Naive thymus-derived CD8-positive, alpha-beta T cell (primary cell): Measurements from ENCODE around the gene SLC49A3. TPM values are rescaled to one million over a fixed set of nuclear protein-coding genes. Genes with fewer than 3 reads are reported as not detected.

Experiments used
- ATAC-seq, 2 donors: fragments of 150-1000 bp; cut with Tn5 transposase in 1 of 2; sonication (Bioruptor Pico), chemical (Tn5 transposase) in 1 of 2; 1 replicate in 1 of 2; 2 replicates in 1 of 2; pipeline ENCODE4 v1.10.0; 2021; ENCODE audit warnings: mild to moderate bottlenecking in 2 of 2, moderate library complexity in 2 of 2
- POLR2A ChIA-PET: fragments of 350-600 bp; sonication (Branson Sonifier 250); formaldehyde crosslinking; loops from one replicate; lab custom pipeline; 2021; ENCODE audit warnings: antibody characterized with exemption; lab: Charles Lee
- DNase-seq, 10 donors: peaks; one replicate each; pipeline versions ENCODE4 v3.0.0 to v3.0.0-alpha.2; 2020 to 2022
- H3K27ac Mint-ChIP-seq, 10 donors: one replicate each; pipeline ENCODE4 v1.8.0; 2020 to 2022; ENCODE audit warnings: mild to moderate bottlenecking in 10 of 10, mixed read lengths in 10 of 10, moderate library complexity in 4 of 10, inconsistent platforms in 1 of 10
- H3K27me3 Mint-ChIP-seq, 5 donors: one replicate each; pipeline ENCODE4 v1.8.0; 2021 to 2022; ENCODE audit warnings: mixed read lengths in 5 of 5
- H3K36me3 Mint-ChIP-seq, 3 donors: one replicate each; pipeline ENCODE4 v1.8.0; 2020 to 2022; ENCODE audit warnings: mixed read lengths in 3 of 3, mild to moderate bottlenecking in 2 of 3, inconsistent platforms in 1 of 3
- H3K4me1 Mint-ChIP-seq, 4 donors: one replicate each; pipeline ENCODE4 v1.8.0; 2021 to 2022; ENCODE audit warnings: mixed read lengths in 4 of 4
- H3K4me3 Mint-ChIP-seq, 10 donors: one replicate each; pipeline ENCODE4 v1.8.0; 2020 to 2022; ENCODE audit warnings: mild to moderate bottlenecking in 10 of 10, mixed read lengths in 10 of 10, moderate library complexity in 6 of 10, inconsistent platforms in 1 of 10
- H3K9me3 Mint-ChIP-seq, 9 donors: one replicate each; pipeline ENCODE4 v1.8.0; 2020 to 2022; ENCODE audit warnings: mixed read lengths in 9 of 9, mild to moderate bottlenecking in 3 of 9, inconsistent platforms in 1 of 9, moderate library complexity in 1 of 9
- polyA plus RNA-seq, 3 donors: library from polyadenylated mRNA; unstranded; fragments of 300-500 nt; fragmentation: Illumina TruSeq; gene quantifications; one replicate each; pipeline ENCODE4 v1.2.3, GENCODE V29; 2021
- total RNA-seq, 8 experiments: library from RNA in 2 of 8; stranded (reverse) in 2 of 8; gene quantifications; one replicate each; pipeline ENCODE4 v1.2.3 and lab custom pipeline; 2021 to 2026

The SLC49A3 gene
- total and polyA plus RNA-seq, 5 experiments from 2014 or later = 0.30 to 3.7 (median 1.2) TPM; not detected in 1

GRCh38 chr4:665381-665750 lies 23.6 kb downstream of the SLC49A3 start:
- peak overlapping the region in 4 of 10 donors; percentile 16 to 92 (median 26) for H3K27ac Mint-ChIP-seq
- peaks cover 0 to 3% (median 0%) of the 10 kb centered on the region in 3 donors for H3K36me3 Mint-ChIP-seq
- peaks cover 11 to 34% (median 15%) of the 10 kb centered on the region in 4 donors for H3K4me1 Mint-ChIP-seq
- no peaks in the 10 kb centered on the region for H3K9me3 Mint-ChIP-seq
- no peaks in the 10 kb centered on the region for H3K27me3 Mint-ChIP-seq
- no peak for ATAC-seq
- DNase-seq = peak in 2 of 10 donors; percentile 4 to 63
- H3K4me3 Mint-ChIP-seq = peak overlapping the region in 8 of 10 donors; percentile 12 to 89 (median 52)
- POLR2A ChIA-PET = interaction anchor here (0.6 to 3.7 kb wide), 3 partner anchors 8 to 267 kb away, joined by 3 to 58 read pairs (median 5); partner anchors contain the start of genes ATP5ME, GAK, MYL5 and TMEM175

GRCh38 chr4:664713-665231 lies 24.2 kb downstream of the SLC49A3 start:
- no peaks in the 10 kb centered on the region for H3K27me3 Mint-ChIP-seq
- H3K27ac Mint-ChIP-seq = peak overlapping the region; percentile 68 to 95 (median 91)
- POLR2A ChIA-PET = interaction anchor here (0.6 to 3.7 kb wide), 10 partner anchors 9 to 267 kb away, joined by 3 to 58 read pairs (median 3); partner anchors contain the start of genes ATP5ME, GAK, MYL5 and TMEM175
- peak overlapping the region; percentile 80 to 93 (median 86) for H3K4me3 Mint-ChIP-seq
- ATAC-seq (no peak), DNase-seq (peak in 2 of 10 donors; percentile 1 to 6)
- H3K4me1 Mint-ChIP-seq = peaks cover 11 to 34% (median 17%) of the 10 kb centered on the region in 4 donors
- H3K9me3 Mint-ChIP-seq = no peaks in the 10 kb centered on the region
- peaks cover 0 to 5% (median 4%) of the 10 kb centered on the region in 3 donors for H3K36me3 Mint-ChIP-seq

DNA sequence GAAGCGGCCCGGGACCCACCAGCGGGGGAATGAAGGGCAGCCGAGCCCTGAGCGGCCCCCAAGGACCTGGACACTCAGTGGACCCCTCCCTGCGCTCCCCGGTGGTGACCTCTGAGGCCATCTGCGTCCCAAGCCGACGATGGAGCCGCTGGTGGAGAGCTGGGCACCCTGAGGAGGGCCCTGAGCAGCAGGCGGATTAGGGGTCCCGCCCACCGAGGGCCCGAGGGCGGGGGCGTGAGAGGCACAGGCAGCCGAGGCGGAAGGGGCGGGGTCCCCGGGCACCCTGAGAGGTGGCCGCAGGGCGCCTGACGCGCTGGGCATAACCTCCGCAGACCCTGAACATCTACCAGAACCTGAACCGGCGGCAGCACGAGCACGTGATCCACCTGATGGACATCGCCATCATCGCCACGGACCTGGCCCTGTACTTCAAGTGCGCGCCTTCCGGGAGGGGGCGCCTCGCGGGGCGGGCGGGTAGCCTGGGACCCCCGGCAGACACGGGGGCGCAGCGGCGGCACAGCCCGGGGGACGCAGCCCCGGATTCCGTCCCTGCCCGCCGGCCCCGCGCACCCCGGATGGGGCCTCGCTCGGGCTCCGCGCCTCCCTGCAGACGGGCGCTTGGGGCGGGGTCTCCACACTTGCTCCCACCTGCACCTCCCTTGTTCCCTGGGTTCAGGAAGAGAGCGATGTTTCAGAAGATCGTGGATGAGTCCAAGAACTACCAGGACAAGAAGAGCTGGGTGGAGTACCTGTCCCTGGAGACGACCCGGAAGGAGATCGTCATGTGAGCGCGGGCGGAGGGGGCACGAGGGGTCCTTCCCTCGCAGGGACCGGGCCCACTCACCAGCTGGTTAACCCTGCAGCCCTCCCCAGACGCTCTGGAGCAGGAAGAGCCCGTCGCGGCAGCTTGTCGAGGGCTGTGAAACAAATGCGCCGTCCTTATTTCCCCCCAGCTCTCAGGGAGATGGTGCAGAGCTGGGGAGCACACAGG lies 25.2 kb downstream of the SLC49A3 start:
- Mint-ChIP-seq H3K9me3 (no peaks in the 10 kb centered on the region), H3K4me3 (peak overlapping the region; percentile 80 to 93 (median 86)), H3K36me3 (peaks cover 0 to 5% (median 4%) of the 10 kb centered on the region in 3 donors), H3K27me3 (no peaks in the 10 kb centered on the region), H3K4me1 (peaks cover 11 to 34% (median 19%) of the 10 kb centered on the region in 4 donors), H3K27ac (peak overlapping the region; percentile 68 to 95 (median 91))
- peak; percentile 68 to 91 (median 82) for DNase-seq
- ATAC-seq = peak; percentile 89 to 90
- POLR2A ChIA-PET = interaction anchor here (0.6 to 3.7 kb wide), 10 partner anchors 10 to 326 kb away, joined by 3 to 58 read pairs (median 3); partner anchors contain the start of genes ATP5ME, GAK, MYL5 and TMEM175

- POLR2A ChIA-PET = interaction anchor here (0.6 to 3.7 kb wide), 4 partner anchors 11 to 588 kb away, joined by 3 to 58 read pairs (median 6); partner anchors contain the start of genes ATP5ME and MYL5
Observed at GRCh38 chr4:663046-663437, 25.9 kb downstream of the SLC49A3 start.

DNA sequence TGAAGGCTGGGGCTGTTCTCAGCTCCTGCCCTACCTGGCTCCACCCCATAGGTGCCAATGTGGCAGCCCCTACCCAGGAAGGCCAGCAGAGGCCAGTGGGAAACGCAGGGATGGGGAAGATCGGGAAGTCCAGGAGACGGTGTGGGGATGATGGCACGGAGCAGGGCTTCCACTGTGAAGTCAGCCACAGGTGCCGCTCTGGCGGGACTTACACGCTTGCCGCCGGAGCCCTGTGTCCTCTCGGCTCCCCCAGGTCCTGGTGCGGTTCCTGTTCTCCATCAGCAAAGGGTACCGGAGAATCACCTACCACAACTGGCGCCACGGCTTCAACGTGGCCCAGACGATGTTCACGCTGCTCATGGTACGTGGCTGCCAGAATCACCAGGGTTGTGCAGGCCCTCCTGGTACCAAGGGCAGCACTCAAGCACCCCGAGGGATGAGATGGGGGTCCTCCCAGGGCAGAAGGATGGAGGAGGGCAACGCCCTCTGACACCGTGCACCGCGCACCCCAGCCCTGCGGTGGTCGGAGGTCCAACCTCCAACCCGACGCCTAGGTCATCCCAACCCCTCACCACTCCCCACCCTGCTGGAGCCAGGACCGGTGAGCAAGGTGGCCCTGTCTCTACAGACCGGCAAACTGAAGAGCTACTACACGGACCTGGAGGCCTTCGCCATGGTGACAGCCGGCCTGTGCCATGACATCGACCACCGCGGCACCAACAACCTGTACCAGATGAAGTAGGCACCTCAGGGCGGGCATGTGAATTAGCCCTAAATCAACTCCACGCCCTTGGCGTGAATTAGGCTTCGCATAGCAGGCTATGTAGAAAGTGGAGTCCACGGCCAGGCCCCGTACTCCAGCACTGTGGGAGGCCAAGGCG lies 26.8 kb downstream of the SLC49A3 start:
- Mint-ChIP-seq H3K27me3 (no peaks in the 10 kb centered on the region), H3K36me3 (peaks cover 0 to 5% (median 4%) of the 10 kb centered on the region in 3 donors), H3K9me3 (no peaks in the 10 kb centered on the region), H3K27ac (peak overlapping the region in 6 of 10 donors; percentile 43 to 81 (median 66)), H3K4me3 (peak overlapping the region; percentile 60 to 91 (median 80)), H3K4me1 (peaks cover 11 to 34% (median 17%) of the 10 kb centered on the region in 4 donors)
- ATAC-seq (no peak), DNase-seq (peak in 1 of 10 donors; percentile 53)
- POLR2A ChIA-PET = interaction anchor here (0.6 to 3.7 kb wide), 3 partner anchors 11 to 588 kb away, joined by 3 to 58 read pairs (median 5); partner anchors contain the start of genes ATP5ME and MYL5

More at GRCh38 chr4:663046-663437, 25.9 kb downstream of the SLC49A3 start:
- Mint-ChIP-seq H3K27me3 (no peaks in the 10 kb centered on the region), H3K9me3 (no peaks in the 10 kb centered on the region), H3K27ac (peak overlapping the region in 9 of 10 donors; percentile 41 to 94 (median 82)), H3K4me3 (peak overlapping the region; percentile 76 to 91 (median 84)), H3K4me1 (peaks cover 11 to 34% (median 19%) of the 10 kb centered on the region in 4 donors), H3K36me3 (peaks cover 0 to 5% (median 4%) of the 10 kb centered on the region in 3 donors)
- ATAC-seq (peak; percentile 1 to 14), DNase-seq (peak in 1 of 10 donors; percentile 29)

DNA sequence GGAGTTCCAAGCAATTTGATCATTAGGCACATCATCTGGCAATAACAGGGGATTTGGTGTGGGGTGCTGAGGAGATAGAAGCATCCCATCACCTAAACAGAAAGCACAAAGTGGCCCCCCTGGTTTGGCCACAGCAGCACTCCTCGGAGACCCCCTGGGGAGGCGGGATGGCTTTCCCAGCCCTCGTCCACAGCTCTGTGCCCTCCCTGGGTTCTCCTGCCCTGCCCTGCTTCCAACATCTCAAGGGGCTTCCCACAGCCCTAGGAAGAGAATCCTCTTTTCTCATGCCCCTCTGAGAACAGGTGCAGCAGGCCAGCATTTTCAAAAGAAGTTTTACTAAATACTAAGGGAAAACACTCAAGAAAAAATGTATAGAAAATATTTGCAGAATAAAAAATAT lies 27.7 kb downstream of the SLC49A3 start:
- DNase-seq = peak in 1 of 10 donors; percentile 19
- H3K27me3 Mint-ChIP-seq = no peaks in the 10 kb centered on the region
- peak overlapping the region in 3 of 10 donors; percentile 18 to 93 (median 22) for H3K27ac Mint-ChIP-seq

DNA sequence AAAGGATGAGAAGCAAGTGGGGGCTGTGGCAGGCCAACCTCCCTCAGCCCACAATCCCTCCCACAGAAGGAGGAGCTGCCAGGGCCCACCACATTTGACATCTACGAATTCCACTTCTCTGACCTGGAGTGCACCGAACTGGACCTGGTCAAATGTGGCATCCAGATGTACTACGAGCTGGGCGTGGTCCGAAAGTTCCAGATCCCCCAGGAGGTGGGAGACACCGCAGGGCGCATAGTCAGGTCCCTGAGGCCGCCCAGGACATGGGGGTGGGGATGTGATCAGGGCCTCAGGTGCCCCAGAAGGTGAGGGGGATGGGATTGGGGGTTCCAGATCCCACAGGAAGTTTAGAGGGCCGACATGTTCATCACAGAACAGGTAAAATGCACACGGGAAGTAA lies 28.6 kb downstream of the SLC49A3 start:
- POLR2A ChIA-PET = no interaction called here
- Mint-ChIP-seq H3K9me3 (no peaks in the 10 kb centered on the region), H3K27ac (peak overlapping the region in 2 of 10 donors; percentile 21 to 60), H3K36me3 (peaks cover 0 to 5% (median 4%) of the 10 kb centered on the region in 3 donors), H3K4me1 (peaks cover 8 to 32% (median 16%) of the 10 kb centered on the region in 4 donors), H3K4me3 (peak overlapping the region in 4 of 10 donors; percentile 6 to 74 (median 28)), H3K27me3 (no peaks in the 10 kb centered on the region)
- peak in 1 of 10 donors; percentile 30 for DNase-seq
- no peak for ATAC-seq

More for the DNA sequence above, 27.7 kb downstream of the SLC49A3 start:
- H3K4me1 Mint-ChIP-seq = peaks cover 11 to 34% (median 18%) of the 10 kb centered on the region in 4 donors
- H3K36me3 Mint-ChIP-seq = peaks cover 0 to 5% (median 4%) of the 10 kb centered on the region in 3 donors
- no peaks in the 10 kb centered on the region for H3K9me3 Mint-ChIP-seq
- peak overlapping the region in 4 of 10 donors; percentile 4 to 64 (median 30) for H3K4me3 Mint-ChIP-seq
- POLR2A ChIA-PET = no interaction called here
- no peak for ATAC-seq

DNA sequence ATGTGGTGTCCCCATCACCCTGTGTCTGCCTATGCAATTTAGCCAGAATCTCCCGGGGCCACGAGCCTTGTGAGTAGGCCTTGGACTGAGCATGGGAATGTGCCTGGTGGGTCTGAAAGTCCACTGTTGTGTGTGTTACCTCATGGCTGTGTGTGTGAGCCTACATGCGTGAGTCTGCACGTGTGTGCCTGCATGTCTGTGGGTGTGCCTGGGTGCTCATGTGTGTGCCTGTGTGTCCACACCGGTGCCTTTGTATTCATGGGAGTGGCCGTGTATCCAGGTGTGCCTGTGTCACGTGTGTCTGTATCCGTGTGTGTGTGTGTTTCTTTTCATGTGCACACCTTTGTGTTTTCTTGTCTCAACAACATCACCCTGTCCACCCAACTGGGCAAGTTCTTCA lies 29.1 kb downstream of the SLC49A3 start:
- no peaks in the 10 kb centered on the region for H3K9me3 Mint-ChIP-seq

DNA sequence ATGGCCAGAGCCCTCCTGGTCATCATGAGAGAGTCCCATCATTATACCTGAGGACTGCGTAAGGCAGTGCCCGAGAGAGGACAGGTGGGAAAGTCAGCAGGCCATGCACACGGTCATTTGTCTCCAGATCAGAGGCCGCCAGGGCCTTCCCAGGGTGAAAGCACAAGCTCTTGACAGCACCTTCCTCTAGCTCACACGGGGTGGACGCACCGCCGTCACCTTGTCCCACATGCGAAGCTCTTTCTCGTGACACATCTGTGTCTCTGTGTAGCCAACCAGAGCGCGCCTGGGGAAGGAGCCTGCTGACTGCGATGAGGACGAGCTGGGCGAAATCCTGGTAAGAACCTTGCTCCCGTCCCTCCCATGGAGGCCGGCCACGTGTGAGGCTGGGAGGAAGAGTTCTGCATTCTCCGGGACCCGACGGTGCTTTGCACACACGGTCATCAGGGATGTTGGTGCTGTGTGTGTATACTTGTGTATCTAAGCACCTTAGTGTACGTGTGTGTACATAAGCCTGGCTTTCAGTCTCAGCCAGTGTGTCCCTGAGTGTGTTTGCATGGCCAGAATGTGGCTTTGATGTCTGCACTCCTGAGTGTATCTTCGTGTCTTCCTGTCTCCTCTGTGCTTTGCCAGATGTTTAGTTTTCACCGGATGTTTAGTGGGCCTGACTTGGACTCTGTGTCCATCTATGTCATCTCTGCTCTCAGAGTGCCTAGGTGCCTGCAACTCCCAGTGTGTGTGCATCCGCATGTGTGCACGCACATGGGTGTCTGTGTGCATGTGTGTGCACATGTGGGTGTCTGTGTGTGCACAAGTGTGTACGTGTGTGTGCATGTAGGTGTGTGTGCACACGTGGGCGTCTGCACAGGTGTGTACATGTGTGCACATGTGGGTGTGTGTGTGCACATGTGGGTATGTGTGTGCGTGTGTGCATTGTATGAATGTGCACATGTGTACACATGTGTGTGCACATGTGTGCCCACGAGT lies 30.0 kb downstream of the SLC49A3 start:
- peaks cover 0 to 5% (median 4%) of the 10 kb centered on the region in 3 donors for H3K36me3 Mint-ChIP-seq
- no peak overlapping the region for H3K4me3 Mint-ChIP-seq
- no peak for ATAC-seq
- peak overlapping the region in 2 of 10 donors; percentile 2 to 37 for H3K27ac Mint-ChIP-seq
- no peaks in the 10 kb centered on the region for H3K9me3 Mint-ChIP-seq
- peaks cover 1 to 18% (median 11%) of the 10 kb centered on the region in 4 donors for H3K4me1 Mint-ChIP-seq
- peak in 1 of 10 donors; percentile 45 for DNase-seq
- POLR2A ChIA-PET = no interaction called here
- no peaks in the 10 kb centered on the region for H3K27me3 Mint-ChIP-seq

More for the DNA sequence above, 29.1 kb downstream of the SLC49A3 start:
- peak in 1 of 10 donors; percentile 50 for DNase-seq
- peaks cover 5 to 27% (median 14%) of the 10 kb centered on the region in 4 donors for H3K4me1 Mint-ChIP-seq
- POLR2A ChIA-PET = no interaction called here
- no peaks in the 10 kb centered on the region for H3K27me3 Mint-ChIP-seq
- H3K27ac Mint-ChIP-seq = peak overlapping the region in 2 of 10 donors; percentile 21 to 81
- peaks cover 0 to 5% (median 4%) of the 10 kb centered on the region in 3 donors for H3K36me3 Mint-ChIP-seq
- H3K4me3 Mint-ChIP-seq = peak overlapping the region in 3 of 10 donors; percentile 20 to 48 (median 28)
- ATAC-seq = no peak
